ENCODE data around the gene ALG3.

The ALG3 gene

DNA sequence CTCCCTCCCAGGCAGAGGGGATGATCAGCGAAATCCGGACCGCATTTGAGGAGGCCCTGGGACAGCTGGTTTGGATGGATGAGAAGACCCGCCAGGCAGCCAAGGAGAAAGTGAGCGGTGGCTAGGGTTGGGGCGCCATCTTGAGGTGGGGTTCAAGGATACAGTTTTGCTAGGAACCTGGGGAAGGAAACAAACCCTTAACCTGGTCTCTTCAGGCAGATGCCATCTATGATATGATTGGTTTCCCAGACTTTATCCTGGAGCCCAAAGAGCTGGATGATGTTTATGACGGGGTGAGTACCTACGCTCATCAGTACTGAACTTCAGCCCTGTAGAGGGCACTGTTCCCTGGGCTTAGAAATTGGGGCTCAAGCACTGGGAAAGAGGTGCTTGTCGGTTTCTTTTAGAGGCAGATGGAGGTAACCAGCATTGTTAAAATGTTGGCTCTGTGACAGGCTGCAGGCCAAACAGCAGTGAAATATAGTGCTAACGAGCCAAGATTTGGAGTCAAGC is 40.7 kb upstream of the ALG3 start:
- no peak overlapping the region for H3K4me3 ChIP-seq (ENCODE audit: low read length)
- DNase-seq (ENCODE audit: low read depth): peak; percentile 66
- TF ChIP-seq, protein P1, sequence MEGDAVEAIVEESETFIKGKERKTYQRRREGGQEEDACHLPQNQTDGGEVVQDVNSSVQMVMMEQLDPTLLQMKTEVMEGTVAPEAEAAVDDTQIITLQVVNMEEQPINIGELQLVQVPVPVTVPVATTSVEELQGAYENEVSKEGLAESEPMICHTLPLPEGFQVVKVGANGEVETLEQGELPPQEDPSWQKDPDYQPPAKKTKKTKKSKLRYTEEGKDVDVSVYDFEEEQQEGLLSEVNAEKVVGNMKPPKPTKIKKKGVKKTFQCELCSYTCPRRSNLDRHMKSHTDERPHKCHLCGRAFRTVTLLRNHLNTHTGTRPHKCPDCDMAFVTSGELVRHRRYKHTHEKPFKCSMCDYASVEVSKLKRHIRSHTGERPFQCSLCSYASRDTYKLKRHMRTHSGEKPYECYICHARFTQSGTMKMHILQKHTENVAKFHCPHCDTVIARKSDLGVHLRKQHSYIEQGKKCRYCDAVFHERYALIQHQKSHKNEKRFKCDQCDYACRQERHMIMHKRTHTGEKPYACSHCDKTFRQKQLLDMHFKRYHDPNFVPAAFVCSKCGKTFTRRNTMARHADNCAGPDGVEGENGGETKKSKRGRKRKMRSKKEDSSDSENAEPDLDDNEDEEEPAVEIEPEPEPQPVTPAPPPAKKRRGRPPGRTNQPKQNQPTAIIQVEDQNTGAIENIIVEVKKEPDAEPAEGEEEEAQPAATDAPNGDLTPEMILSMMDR (IDR thresholded peaks at IDR 0.05; ENCODE audit: insufficient read depth, low read depth, low read length, missing control alignments): peak; percentile 67

DNA sequence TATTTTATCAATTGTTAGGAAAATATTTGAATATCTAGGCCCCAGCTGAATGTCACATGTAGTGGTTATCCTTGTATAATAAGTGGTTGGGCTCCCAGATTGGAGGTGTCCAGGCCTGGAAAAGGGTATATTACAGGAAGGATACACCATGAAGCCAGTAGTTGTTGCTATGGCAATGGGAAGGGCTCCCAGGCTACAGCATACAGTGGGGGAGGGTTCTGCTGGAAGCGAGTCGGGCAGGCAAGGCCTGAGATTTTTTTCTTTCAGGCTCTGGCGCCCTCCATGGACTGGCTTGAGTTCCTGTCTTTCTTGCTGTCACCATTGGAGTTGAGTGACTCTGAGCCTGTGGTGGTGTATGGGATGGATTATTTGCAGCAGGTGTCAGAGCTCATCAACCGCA is 35.9 kb upstream of the ALG3 start:
- DNase-seq (ENCODE audit: low read depth): peak; percentile 73
- no peak overlapping the region for H3K4me3 ChIP-seq (ENCODE audit: low read length)
- TF ChIP-seq, protein P1 (IDR thresholded peaks at IDR 0.05; ENCODE audit: insufficient read depth, low read depth, low read length, missing control alignments): peak; percentile 52

DNA sequence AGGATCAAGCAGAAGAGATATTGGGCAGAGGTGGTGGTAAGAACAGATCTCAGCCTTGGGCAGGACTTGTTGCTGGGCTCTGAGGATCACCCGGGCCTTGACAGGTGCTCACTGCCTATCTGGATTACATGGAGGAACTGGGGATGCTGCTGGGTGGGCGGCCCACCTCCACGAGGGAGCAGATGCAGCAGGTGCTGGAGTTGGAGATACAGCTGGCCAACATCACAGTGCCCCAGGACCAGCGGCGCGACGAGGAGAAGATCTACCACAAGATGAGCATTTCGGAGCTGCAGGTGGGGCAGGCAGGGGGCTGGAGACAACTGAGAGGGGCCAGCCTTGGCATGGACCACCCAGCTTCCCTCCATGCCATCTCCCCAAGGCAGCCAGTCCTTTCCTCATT is 34.9 kb upstream of the ALG3 start:
- no peak overlapping the region for H3K4me3 ChIP-seq (ENCODE audit: low read length)
- no peak for DNase-seq (ENCODE audit: low read depth)
- TF ChIP-seq, protein P1 (IDR thresholded peaks at IDR 0.05; ENCODE audit: insufficient read depth, low read depth, low read length, missing control alignments): no peak

DNA sequence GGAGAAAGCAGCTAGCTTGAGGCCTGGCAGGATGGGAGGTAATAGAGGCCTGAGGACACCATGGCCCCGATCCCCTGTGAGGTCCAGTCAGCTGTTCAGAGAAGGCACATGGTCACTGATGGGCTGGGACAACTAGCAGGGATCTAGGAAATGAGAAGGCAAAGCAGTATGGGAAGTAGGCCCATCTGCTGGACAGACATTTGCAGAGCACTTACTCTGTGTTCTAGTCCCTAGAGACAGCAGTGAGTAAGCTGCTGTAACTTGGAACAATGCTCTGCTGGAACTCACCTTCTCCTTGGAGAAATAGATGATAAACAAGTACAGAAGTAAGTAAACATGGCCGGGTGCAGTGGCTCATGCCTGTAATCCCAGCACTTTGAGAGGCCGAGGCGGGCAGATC is 34.2 kb upstream of the ALG3 start:
- TF ChIP-seq, protein P1 (IDR thresholded peaks at IDR 0.05; ENCODE audit: insufficient read depth, low read depth, low read length, missing control alignments): no peak
- no peak for DNase-seq (ENCODE audit: low read depth)
- H3K4me3 ChIP-seq (ENCODE audit: low read length): no peak overlapping the region

DNA sequence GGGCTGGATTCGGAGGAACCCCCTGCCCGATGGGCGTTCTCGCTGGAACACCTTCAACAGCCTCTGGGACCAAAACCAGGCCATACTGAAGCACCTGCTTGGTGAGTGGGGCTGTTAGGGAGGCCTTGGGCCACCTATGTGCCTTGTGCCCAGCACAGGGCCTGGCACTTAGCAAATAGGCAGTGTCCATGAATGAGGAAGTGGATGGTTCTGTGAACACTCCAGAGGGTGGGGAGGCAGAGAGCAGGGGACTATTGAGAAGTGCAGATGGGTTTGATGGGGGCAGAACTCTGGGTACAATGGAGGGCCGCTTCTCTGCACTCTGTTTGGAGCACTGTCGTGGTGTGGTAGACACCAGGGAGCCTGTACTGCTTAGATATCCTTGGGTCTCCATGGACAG is 28.6 kb upstream of the ALG3 start:
- H3K4me3 ChIP-seq (ENCODE audit: low read length): no peak overlapping the region
- TF ChIP-seq, protein P1 (IDR thresholded peaks at IDR 0.05; ENCODE audit: insufficient read depth, low read depth, low read length, missing control alignments): no peak
- DNase-seq (ENCODE audit: low read depth): no peak

DNA sequence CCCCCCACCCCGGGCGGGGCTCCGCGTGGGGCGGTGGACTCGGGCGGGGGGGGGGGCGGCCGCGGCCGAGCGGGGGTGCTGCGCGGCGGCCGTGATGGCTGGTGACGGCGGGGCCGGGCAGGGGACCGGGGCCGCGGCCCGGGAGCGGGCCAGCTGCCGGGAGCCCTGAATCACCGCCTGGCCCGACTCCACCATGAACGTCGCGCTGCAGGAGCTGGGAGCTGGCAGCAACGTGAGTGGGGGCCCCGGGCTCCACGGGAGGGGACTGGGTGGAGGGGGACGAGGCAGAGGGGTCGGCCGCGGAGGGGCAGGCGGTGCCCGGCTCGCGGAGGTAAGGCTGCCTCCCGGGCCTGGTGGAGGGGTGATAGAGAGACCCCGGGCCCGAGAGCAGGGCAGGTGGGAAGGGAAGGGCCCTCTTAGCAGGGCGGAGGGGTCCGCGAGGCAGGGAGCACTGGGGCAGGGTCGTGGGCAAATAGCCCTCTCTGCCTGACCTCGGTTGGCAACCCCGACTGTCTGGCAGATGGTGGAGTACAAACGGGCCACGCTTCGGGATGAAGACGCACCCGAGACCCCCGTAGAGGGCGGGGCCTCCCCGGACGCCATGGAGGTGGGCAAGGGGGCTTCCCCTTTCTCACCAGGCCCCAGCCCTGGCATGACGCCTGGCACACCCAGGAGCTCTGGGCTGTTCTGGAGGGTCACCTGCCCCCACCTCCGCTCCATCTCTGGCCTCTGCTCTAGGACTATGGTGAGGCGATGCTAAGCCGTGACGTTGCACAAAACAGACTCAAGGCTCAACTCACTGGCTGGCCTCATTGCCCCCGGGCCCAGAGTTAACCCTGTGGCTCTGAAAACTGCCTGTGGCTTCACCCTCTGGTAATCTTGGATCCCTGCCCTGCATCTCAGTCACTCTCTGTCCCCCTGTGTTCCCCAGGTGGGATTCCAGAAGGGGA is 27.5 kb upstream of the ALG3 start, which contains the start of gene ECE2:
TSS of gene ECE2 (plus strand) at position 62 of the 950 bp plus-strand sequence. CDS start at position 194, 132 bp downstream.
- no peak for DNase-seq (ENCODE audit: low read depth)
- no peak within 1 kb of the TSS for H3K4me3 ChIP-seq (ENCODE audit: low read length)
- TF ChIP-seq, protein P1 (IDR thresholded peaks at IDR 0.05; ENCODE audit: insufficient read depth, low read depth, low read length, missing control alignments): no peak
